OCI-LY3 (cell line): ENCODE data around the gene TBX4.
"Not testable (repeated sequence)": the region's sequence is repeated elsewhere in the genome, so short reads cannot be mapped to it uniquely, and the experiment has no call there.

Source experiments
- EZH2phosphoT487 ChIP-seq: fragments of 200-600 bp; shearing (Covaris generic); IDR thresholded peaks from 2 replicates; pipeline ENCODE4 v1.6.1; 2018; ENCODE audit warnings: antibody characterized with exemption, mixed run types, low read depth
- TF ChIP-seq, protein P1 (sequence below): fragments of 200-600, 300-600 bp; sonication (generic); IDR thresholded peaks from 2 replicates; pipeline ENCODE4 v1.5.1; 2014; ENCODE audit warnings: antibody characterized with exemption, low read length, low read depth

GRCh38 chr17:61509454-61509853, 57.2 kb downstream of the TBX4 start:
- TF ChIP-seq, protein P1, sequence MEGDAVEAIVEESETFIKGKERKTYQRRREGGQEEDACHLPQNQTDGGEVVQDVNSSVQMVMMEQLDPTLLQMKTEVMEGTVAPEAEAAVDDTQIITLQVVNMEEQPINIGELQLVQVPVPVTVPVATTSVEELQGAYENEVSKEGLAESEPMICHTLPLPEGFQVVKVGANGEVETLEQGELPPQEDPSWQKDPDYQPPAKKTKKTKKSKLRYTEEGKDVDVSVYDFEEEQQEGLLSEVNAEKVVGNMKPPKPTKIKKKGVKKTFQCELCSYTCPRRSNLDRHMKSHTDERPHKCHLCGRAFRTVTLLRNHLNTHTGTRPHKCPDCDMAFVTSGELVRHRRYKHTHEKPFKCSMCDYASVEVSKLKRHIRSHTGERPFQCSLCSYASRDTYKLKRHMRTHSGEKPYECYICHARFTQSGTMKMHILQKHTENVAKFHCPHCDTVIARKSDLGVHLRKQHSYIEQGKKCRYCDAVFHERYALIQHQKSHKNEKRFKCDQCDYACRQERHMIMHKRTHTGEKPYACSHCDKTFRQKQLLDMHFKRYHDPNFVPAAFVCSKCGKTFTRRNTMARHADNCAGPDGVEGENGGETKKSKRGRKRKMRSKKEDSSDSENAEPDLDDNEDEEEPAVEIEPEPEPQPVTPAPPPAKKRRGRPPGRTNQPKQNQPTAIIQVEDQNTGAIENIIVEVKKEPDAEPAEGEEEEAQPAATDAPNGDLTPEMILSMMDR, result not testable (repeated sequence)
- not testable (repeated sequence) for TF ChIP-seq EZH2phosphoT487
